ENCODE results near the gene MYOM1. TPM values are rescaled to one million over a fixed set of nuclear protein-coding genes. Genes with fewer than 3 reads are reported as not detected.

MYOM1 gene
- total RNA-seq, 2 donors from 2014 or later: 2.8 to 7.9 TPM

GRCh38 chr18:3236470-3236869 is 16.7 kb upstream of the MYOM1 start:
- Histone ChIP-seq H3K9ac (ENCODE audit: low read depth in 2 of 2, low read length in 2 of 2) (no peak overlapping the region), H3K27ac (no peak overlapping the region), H3K4me3 (no peak overlapping the region), H3K4me1 (no peaks in the 10 kb centered on the region), H3K27me3 (no peaks in the 10 kb centered on the region), H3K36me3 (no peaks in the 10 kb centered on the region), H3K9me3 (no peaks in the 10 kb centered on the region)
- intact Hi-C loops (cut with DNase I): no loop called here
- DNase-seq: no peak
- TF ChIP-seq CTCF (IDR thresholded peaks at IDR 0.05): no peak

DNA sequence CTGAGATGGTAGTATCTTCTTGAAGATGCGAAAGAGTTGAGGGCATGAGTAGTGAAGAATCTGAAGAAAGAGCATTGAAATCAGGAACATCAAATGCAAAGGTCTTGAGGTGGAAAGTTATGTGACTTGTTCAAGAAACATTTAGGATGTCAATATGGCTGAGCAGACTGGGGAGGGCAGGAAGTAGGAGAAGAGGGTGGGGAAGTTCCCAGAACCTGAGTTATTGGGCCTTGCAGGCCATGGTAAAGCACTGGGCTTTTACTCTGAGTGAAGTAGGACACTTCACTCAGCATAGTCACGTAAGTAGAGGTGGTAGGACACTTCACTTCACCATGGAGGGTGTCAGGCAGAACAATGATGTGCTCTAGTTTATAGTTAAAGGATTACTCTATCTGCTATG is 16.1 kb upstream of the MYOM1 start:
- intact Hi-C loops (cut with DNase I): no loop called here
- H3K27ac ChIP-seq: no peak overlapping the region
- H3K4me1 ChIP-seq: no peaks in the 10 kb centered on the region
- no peak for TF ChIP-seq CTCF (IDR thresholded peaks at IDR 0.05)
- no peaks in the 10 kb centered on the region for H3K27me3 ChIP-seq
- H3K9ac ChIP-seq (ENCODE audit: low read depth in 2 of 2, low read length in 2 of 2): no peak overlapping the region
- no peaks in the 10 kb centered on the region for H3K36me3 ChIP-seq
- DNase-seq: no peak
- no peak overlapping the region for H3K4me3 ChIP-seq
- no peaks in the 10 kb centered on the region for H3K9me3 ChIP-seq

- DNase-seq: no peak
- no peak for TF ChIP-seq CTCF (IDR thresholded peaks at IDR 0.05)
- Histone ChIP-seq H3K27me3 (no peaks in the 10 kb centered on the region), H3K9me3 (no peaks in the 10 kb centered on the region), H3K9ac (ENCODE audit: low read depth in 2 of 2, low read length in 2 of 2) (no peak overlapping the region), H3K36me3 (no peaks in the 10 kb centered on the region), H3K4me1 (no peaks in the 10 kb centered on the region), H3K27ac (no peak overlapping the region), H3K4me3 (no peak overlapping the region)
- intact Hi-C loops (cut with DNase I): no loop called here
Measured at GRCh38 chr18:3234457-3234856, 14.7 kb upstream of the MYOM1 start.

- no peak for TF ChIP-seq CTCF (IDR thresholded peaks at IDR 0.05)
- Histone ChIP-seq H3K9ac (ENCODE audit: low read depth in 2 of 2, low read length in 2 of 2) (no peak overlapping the region), H3K27ac (no peak overlapping the region), H3K36me3 (no peaks in the 10 kb centered on the region), H3K9me3 (no peaks in the 10 kb centered on the region), H3K4me3 (no peak overlapping the region), H3K4me1 (no peaks in the 10 kb centered on the region), H3K27me3 (no peaks in the 10 kb centered on the region)
- intact Hi-C loops (cut with DNase I): no loop called here
- no peak for DNase-seq
Measured at GRCh38 chr18:3233433-3234168, 13.8 kb upstream of the MYOM1 start.

DNA sequence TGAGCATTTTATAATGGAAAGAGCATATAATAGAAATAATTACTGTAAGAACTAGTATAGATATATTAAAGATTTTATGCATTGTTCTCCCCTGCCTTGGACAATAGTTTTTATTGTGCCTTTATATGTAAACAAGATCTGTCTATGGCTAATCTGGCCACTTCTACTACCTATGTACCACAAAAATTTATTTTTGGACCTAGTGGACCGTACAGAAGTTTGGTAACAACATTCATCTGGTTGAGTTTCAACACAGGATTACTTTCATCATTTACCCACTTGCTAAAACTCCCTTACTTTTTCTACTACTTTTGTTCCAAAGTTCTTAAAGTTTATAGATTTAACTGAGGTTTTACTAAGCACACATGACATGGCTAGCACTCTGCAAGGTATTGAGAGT is 13.2 kb upstream of the MYOM1 start:
- no peak for TF ChIP-seq CTCF (IDR thresholded peaks at IDR 0.05)
- Histone ChIP-seq H3K27me3 (no peaks in the 10 kb centered on the region), H3K36me3 (no peaks in the 10 kb centered on the region), H3K27ac (no peak overlapping the region), H3K9ac (ENCODE audit: low read depth in 2 of 2, low read length in 2 of 2) (no peak overlapping the region), H3K4me1 (no peaks in the 10 kb centered on the region), H3K9me3 (no peaks in the 10 kb centered on the region), H3K4me3 (no peak overlapping the region)
- DNase-seq: no peak
- intact Hi-C loops (cut with DNase I): no loop called here
